Measurements from ENCODE around the gene RAB40B.

The RAB40B gene

GRCh38 chr17:82640036-82640435 lies 58.5 kb downstream of the RAB40B start:
- ATAC-seq (ENCODE audit: low read depth) = no peak
- H3K27me3 ChIP-seq (ENCODE audit: insufficient read depth, poor library complexity, severe bottlenecking) = no peaks in the 10 kb centered on the region
- peaks cover 88% of the 10 kb centered on the region for H3K36me3 ChIP-seq (ENCODE audit: low read depth)
- no peak overlapping the region for H3K27ac ChIP-seq (ENCODE audit: poor library complexity, severe bottlenecking)
- TF ChIP-seq, protein P1, sequence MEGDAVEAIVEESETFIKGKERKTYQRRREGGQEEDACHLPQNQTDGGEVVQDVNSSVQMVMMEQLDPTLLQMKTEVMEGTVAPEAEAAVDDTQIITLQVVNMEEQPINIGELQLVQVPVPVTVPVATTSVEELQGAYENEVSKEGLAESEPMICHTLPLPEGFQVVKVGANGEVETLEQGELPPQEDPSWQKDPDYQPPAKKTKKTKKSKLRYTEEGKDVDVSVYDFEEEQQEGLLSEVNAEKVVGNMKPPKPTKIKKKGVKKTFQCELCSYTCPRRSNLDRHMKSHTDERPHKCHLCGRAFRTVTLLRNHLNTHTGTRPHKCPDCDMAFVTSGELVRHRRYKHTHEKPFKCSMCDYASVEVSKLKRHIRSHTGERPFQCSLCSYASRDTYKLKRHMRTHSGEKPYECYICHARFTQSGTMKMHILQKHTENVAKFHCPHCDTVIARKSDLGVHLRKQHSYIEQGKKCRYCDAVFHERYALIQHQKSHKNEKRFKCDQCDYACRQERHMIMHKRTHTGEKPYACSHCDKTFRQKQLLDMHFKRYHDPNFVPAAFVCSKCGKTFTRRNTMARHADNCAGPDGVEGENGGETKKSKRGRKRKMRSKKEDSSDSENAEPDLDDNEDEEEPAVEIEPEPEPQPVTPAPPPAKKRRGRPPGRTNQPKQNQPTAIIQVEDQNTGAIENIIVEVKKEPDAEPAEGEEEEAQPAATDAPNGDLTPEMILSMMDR (IDR thresholded peaks at IDR 0.05; ENCODE audit: poor library complexity, severe bottlenecking) = no peak
- H3K9me3 ChIP-seq (ENCODE audit: severe bottlenecking) = peaks cover 11% of the 10 kb centered on the region
- H3K4me1 ChIP-seq (ENCODE audit: insufficient read depth, poor library complexity, severe bottlenecking) = no peaks in the 10 kb centered on the region
- no peak overlapping the region for H3K4me3 ChIP-seq (ENCODE audit: severe bottlenecking)
- no peak for DNase-seq (ENCODE audit: low spot score)

GRCh38 chr17:82639628-82640027 lies 58.9 kb downstream of the RAB40B start:
- DNase-seq (ENCODE audit: low spot score) (no peak), ATAC-seq (ENCODE audit: low read depth) (no peak)
- Histone ChIP-seq H3K27ac (ENCODE audit: poor library complexity, severe bottlenecking) (no peak overlapping the region), H3K4me3 (ENCODE audit: severe bottlenecking) (no peak overlapping the region), H3K36me3 (ENCODE audit: low read depth) (peaks cover 88% of the 10 kb centered on the region), H3K9me3 (ENCODE audit: severe bottlenecking) (peaks cover 11% of the 10 kb centered on the region), H3K4me1 (ENCODE audit: insufficient read depth, poor library complexity, severe bottlenecking) (no peaks in the 10 kb centered on the region), H3K27me3 (ENCODE audit: insufficient read depth, poor library complexity, severe bottlenecking) (no peaks in the 10 kb centered on the region)
- TF ChIP-seq, protein P1 (IDR thresholded peaks at IDR 0.05; ENCODE audit: poor library complexity, severe bottlenecking) = no peak

- Histone ChIP-seq H3K27me3 (ENCODE audit: insufficient read depth, poor library complexity, severe bottlenecking) (no peaks in the 10 kb centered on the region), H3K36me3 (ENCODE audit: low read depth) (peaks cover 87% of the 10 kb centered on the region), H3K4me1 (ENCODE audit: insufficient read depth, poor library complexity, severe bottlenecking) (no peaks in the 10 kb centered on the region), H3K9me3 (ENCODE audit: severe bottlenecking) (peaks cover 11% of the 10 kb centered on the region), H3K27ac (ENCODE audit: poor library complexity, severe bottlenecking) (no peak overlapping the region), H3K4me3 (ENCODE audit: severe bottlenecking) (no peak overlapping the region)
- TF ChIP-seq, protein P1 (IDR thresholded peaks at IDR 0.05; ENCODE audit: poor library complexity, severe bottlenecking) = no peak
- ATAC-seq (ENCODE audit: low read depth) = no peak
- no peak for DNase-seq (ENCODE audit: low spot score)
These were observed 60.2 kb downstream of the RAB40B start for GRCh38 chr17:82638183-82638773.

DNA sequence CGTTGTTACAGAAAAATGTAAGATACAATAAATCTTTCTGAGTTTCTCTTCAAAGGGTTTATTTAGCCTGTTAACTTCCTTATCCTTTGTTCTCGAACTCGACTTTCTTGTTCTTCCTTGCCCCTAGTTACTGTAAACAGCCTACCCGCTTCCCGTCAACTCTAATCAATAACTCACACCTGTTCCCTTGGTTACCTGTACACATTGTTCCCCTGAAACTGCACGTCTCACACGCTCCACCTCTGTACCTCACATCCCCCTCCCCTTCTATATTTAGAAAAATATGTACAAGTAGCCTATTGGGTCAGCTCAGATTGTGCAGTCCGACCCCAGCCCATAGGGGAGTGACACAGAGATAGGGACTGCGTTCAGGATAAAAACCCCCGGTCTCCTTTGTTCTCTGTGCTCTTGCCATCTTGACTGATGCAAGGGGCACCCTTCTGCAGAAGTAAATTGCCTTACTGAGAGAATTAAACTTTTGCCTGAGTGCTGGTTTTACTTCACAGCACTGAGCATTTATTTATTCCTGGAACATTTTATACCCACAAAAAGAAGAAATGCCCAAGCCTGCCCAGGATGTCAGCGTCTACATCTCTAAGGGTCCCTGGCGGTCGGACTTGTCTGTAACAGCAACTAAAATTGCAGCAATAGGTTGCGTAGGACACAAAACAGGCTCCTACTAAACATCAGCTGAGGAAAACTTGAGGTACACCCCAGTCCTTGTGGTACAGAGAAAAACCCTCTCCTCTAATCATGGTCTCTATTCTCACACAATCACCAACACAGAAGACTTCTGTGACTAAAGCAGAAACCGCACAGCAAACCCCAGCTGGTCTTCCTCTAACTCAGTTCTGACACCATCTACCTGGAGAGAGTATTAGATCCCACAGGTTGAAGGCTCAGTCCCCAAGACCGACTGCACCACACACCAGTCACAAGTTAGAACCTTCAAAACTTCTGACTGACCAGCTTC lies 61.6 kb downstream of the RAB40B start:
- Histone ChIP-seq H3K27ac (ENCODE audit: poor library complexity, severe bottlenecking) (no peak overlapping the region), H3K36me3 (ENCODE audit: low read depth) (peaks cover 75% of the 10 kb centered on the region)
- no peak for ATAC-seq (ENCODE audit: low read depth)

More for the DNA sequence above, 61.6 kb downstream of the RAB40B start:
- Histone ChIP-seq H3K4me3 (ENCODE audit: severe bottlenecking) (no peak overlapping the region), H3K4me1 (ENCODE audit: insufficient read depth, poor library complexity, severe bottlenecking) (no peaks in the 10 kb centered on the region), H3K27me3 (ENCODE audit: insufficient read depth, poor library complexity, severe bottlenecking) (no peaks in the 10 kb centered on the region), H3K9me3 (ENCODE audit: severe bottlenecking) (peaks cover 11% of the 10 kb centered on the region)
- TF ChIP-seq, protein P1 (IDR thresholded peaks at IDR 0.05; ENCODE audit: poor library complexity, severe bottlenecking) = no peak
- DNase-seq (ENCODE audit: low spot score) = no peak

All from RWPE2 (cell line).